Uterus (tissue), 4 donors: ENCODE results near the gene DNAJC5G. TPM values are rescaled to one million over a fixed set of nuclear protein-coding genes. Genes with fewer than 3 reads are reported as not detected.
"Not testable (repeated sequence)": the region's sequence is repeated elsewhere in the genome, so short reads cannot be mapped to it uniquely, and the experiment has no call there.

Experiments used
- DNase-seq, 2 donors: peaks; one replicate each; pipeline ENCODE4 v3.0.0-alpha.2; 2019 to 2020
- H3K27ac ChIP-seq, 2 donors: fragments of 200-600 bp; sonication (generic); 1 replicate in 1 of 2; 2 replicates in 1 of 2; pipeline ENCODE4 v1.5.1; 2016 to 2018
- H3K27me3 ChIP-seq, 2 donors: fragments of 200-600 bp; sonication (generic); one replicate each; pipeline ENCODE4 v1.5.1; 2018 to 2019; ENCODE audit warnings: control low read depth in 1 of 2
- H3K36me3 ChIP-seq, 2 donors: fragments of 200-600 bp; sonication (generic); one replicate each; pipeline ENCODE4 v1.5.1; 2019; ENCODE audit warnings: control low read depth in 1 of 2
- H3K4me1 ChIP-seq, 2 donors: fragments of 200-600 bp; sonication (generic); one replicate each; pipeline ENCODE4 v1.5.1; 2018 to 2019; ENCODE audit warnings: control low read depth in 1 of 2
- H3K4me3 ChIP-seq, 2 donors: fragments of 200-600 bp; sonication (generic); 1 replicate in 1 of 2; 2 replicates in 1 of 2; pipeline ENCODE4 v1.5.1; 2018 to 2019; ENCODE audit warnings: mild to moderate bottlenecking in 1 of 2
- H3K9me3 ChIP-seq, 2 donors: fragments of 200-600 bp; sonication (generic); one replicate each; pipeline ENCODE4 v1.5.1; 2019; ENCODE audit warnings: control low read depth in 1 of 2
- POLR2A ChIP-seq, 2 donors: fragments of 450-650 bp; IDR thresholded peaks; one replicate each; pipeline ENCODE4 v1.6.1; 2016; ENCODE audit warnings: antibody characterized with exemption in 2 of 2, mild to moderate bottlenecking in 1 of 2, moderate library complexity in 1 of 2
- intact Hi-C: fragments of 100-400 bp; cut with DNase I; formaldehyde crosslinking; loops from one replicate; pipeline ENCODE4 v1.15.1; 2023; ENCODE audit warnings: low total_unique reads
- total RNA-seq, 4 donors: library from RNA; depleted of rRNA in 3 of 4; stranded (reverse); fragments of >200 nt in 3 of 4; gene quantifications; one replicate each; pipeline versions ENCODE4 v1.1.0 to v1.2.4, GENCODE V29; 2014 to 2023
- TF ChIP-seq, protein P1 (sequence below), 4 experiments: fragments of 200-600 bp in 2 of 4; fragments of 450-650 bp in 2 of 4; sonication (generic) in 2 of 4; IDR thresholded peaks; one replicate each; pipeline ENCODE4 v1.5.1; 2016 to 2019; ENCODE audit warnings: antibody characterized with exemption in 4 of 4, mild to moderate bottlenecking in 2 of 4, moderate library complexity in 1 of 4
- donor health status: DM: yes; HTN: yes; CAD: no.

Gene DNAJC5G
- total RNA-seq, 4 donors from 2014 or later = 0.77 to 3.9 (median 1.5) TPM; not detected in 1

DNA sequence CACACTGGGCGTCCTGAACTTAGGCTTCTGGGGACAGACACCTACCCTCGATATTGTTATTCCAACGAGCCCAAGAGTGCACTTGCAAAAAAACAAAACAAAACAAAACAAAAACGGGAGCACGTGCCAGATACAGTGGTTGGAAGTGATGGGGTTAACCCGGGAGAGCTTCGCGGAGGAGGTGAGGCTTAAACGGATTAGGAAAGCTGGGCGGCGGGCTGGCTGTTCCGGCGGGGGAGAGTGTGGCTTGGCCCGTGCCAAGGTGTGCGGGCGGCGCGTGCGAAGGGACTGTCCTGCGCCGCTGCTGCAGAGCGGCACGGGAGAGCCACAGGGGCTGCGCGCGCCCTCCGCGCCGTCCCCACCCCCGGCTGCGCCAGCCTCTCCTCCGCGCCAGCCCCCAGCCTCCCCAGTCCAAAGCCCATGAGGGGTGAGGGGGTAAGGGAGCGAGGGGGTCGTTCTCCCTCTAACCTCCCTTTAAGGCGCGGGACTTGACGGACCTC, 10.9 kb upstream of the DNAJC5G start:
- H3K4me1 ChIP-seq = peaks cover 0 to 23% of the 10 kb centered on the region in 2 donors
- no peaks in the 10 kb centered on the region for H3K36me3 ChIP-seq
- H3K9me3 ChIP-seq = no peaks in the 10 kb centered on the region
- H3K27ac ChIP-seq = no peak overlapping the region
- intact Hi-C loops = no loop called here
- peak overlapping the region in 1 of 2 donors; percentile 19 for H3K4me3 ChIP-seq
- H3K27me3 ChIP-seq = peaks cover 21 to 25% of the 10 kb centered on the region in 2 donors
- TF ChIP-seq, protein P1, sequence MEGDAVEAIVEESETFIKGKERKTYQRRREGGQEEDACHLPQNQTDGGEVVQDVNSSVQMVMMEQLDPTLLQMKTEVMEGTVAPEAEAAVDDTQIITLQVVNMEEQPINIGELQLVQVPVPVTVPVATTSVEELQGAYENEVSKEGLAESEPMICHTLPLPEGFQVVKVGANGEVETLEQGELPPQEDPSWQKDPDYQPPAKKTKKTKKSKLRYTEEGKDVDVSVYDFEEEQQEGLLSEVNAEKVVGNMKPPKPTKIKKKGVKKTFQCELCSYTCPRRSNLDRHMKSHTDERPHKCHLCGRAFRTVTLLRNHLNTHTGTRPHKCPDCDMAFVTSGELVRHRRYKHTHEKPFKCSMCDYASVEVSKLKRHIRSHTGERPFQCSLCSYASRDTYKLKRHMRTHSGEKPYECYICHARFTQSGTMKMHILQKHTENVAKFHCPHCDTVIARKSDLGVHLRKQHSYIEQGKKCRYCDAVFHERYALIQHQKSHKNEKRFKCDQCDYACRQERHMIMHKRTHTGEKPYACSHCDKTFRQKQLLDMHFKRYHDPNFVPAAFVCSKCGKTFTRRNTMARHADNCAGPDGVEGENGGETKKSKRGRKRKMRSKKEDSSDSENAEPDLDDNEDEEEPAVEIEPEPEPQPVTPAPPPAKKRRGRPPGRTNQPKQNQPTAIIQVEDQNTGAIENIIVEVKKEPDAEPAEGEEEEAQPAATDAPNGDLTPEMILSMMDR (IDR thresholded peaks at IDR 0.05) = no peak
- no peak for TF ChIP-seq POLR2A (IDR thresholded peaks at IDR 0.05)
- no peak for DNase-seq

DNA sequence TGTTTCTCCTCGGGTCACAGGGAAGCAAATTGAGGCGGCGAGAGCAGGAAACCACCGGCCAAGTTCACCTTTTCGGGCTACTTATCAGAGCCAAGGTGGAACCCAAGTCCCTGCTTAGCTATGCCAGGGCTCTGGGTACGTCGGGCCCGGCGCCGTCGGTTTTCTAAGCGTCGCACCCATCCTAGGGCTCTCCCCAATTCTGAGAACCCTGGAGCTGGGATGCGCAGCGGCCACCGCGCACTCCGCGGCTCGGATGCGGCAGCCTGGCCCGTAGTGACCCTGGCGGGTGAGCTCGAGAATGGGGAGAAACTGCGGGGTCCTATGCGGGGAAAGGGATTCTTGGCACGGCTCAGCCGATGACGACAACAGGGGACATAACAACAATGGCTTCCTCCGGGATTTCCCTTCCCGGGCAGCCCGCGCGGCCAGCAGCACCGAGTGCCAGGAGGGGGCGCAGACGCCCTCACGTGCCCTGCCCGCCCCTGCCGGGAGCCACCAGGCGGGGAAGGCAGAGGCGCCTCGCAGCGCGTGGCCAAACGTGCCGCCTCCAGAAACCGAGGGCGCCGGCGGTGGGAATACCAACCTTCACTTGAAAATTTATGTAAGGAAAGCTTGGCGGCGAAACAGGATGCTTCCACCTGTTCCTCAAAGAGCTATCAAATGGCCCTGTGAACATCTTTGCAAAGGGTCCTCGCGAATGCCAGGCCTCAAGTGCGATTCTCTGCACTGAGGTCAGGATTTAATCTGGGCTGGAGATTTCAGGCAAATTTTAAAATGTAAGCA, 10.3 kb upstream of the DNAJC5G start:
- intact Hi-C loops = no loop called here
- H3K36me3 ChIP-seq = no peaks in the 10 kb centered on the region
- H3K27ac ChIP-seq = no peak overlapping the region
- peak; percentile 51 to 53 for DNase-seq
- peaks cover 21 to 25% of the 10 kb centered on the region in 2 donors for H3K27me3 ChIP-seq
- no peaks in the 10 kb centered on the region for H3K9me3 ChIP-seq
- no peak for TF ChIP-seq POLR2A (IDR thresholded peaks at IDR 0.05)
- TF ChIP-seq, protein P1 (IDR thresholded peaks at IDR 0.05) = peak; percentile 39 to 53 (median 52)
- peaks cover 0 to 23% of the 10 kb centered on the region in 2 donors for H3K4me1 ChIP-seq
- peak overlapping the region; percentile 14 to 19 for H3K4me3 ChIP-seq

DNA sequence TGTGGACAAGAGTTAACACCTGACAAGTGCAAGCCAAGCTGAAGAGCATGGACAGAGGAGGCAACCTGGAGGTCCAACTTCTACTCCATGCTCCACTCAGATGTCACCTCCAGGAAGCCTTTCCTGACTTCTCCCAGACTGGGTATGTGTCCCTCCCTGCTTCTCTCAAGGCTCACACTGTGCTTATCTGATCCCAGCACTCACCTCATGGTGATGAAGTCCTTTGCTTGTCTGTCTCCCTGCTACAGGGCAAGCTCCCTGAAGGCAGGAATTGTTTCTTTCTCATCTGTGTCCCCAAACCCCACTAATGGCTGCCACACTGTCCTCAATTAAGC, 9.7 kb upstream of the DNAJC5G start:
- DNase-seq = no peak
- no peaks in the 10 kb centered on the region for H3K9me3 ChIP-seq
- H3K4me1 ChIP-seq = peaks cover 0 to 23% of the 10 kb centered on the region in 2 donors
- H3K4me3 ChIP-seq = no peak overlapping the region
- intact Hi-C loops = no loop called here
- H3K36me3 ChIP-seq = no peaks in the 10 kb centered on the region
- TF ChIP-seq, protein P1 (IDR thresholded peaks at IDR 0.05) = no peak
- no peak for TF ChIP-seq POLR2A (IDR thresholded peaks at IDR 0.05)
- peaks cover 21 to 22% of the 10 kb centered on the region in 2 donors for H3K27me3 ChIP-seq
- no peak overlapping the region for H3K27ac ChIP-seq

DNA sequence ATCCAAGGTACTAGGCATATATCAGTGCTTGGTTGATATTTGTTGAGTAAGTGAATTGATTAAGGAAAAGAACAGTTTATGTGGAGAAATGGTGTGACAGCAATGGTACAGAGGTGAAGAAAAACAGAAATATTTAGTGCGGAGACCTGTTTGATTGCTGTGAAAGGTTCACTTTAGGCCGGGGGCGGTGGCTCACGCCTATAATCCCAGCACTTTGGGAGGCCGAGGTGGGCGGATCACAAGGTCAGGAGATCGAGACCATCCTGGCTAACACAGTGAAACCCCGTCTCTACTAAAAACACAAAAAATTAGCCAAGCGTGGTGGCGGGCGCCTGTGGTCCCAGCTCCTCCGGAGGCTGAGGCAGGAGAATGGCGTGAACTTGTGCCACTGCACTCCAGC, 6.9 kb upstream of the DNAJC5G start:
- H3K9me3 ChIP-seq, DNase-seq, H3K4me3 ChIP-seq, H3K36me3 ChIP-seq, H3K27ac ChIP-seq, H3K4me1 ChIP-seq, intact Hi-C loops, H3K27me3 ChIP-seq: not testable (repeated sequence)

DNA sequence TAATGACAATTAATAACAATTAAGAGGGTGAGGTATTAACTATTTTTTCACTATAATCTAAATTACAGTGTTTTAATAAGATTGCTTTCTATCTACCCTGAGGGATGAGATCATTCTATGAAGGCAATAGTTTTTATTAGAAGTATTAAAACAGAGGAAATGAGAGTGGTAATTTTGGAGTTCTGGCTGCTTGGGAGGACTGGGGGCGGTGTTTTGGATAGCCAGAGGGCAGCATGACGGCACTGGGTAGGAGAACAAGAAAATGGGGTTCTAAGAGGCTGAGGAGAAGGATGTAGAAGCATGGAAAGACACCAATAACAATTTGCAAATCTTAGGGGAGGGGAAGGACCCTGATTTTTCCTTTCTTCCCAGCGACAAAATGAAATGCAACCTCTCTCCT, 5.1 kb upstream of the DNAJC5G start:
- intact Hi-C loops = no loop called here
- no peaks in the 10 kb centered on the region for H3K9me3 ChIP-seq
- H3K27me3 ChIP-seq = no peaks in the 10 kb centered on the region
- H3K36me3 ChIP-seq = no peaks in the 10 kb centered on the region
- H3K27ac ChIP-seq = no peak overlapping the region
- no peak overlapping the region for H3K4me3 ChIP-seq
- no peak for DNase-seq
- TF ChIP-seq, protein P1 (IDR thresholded peaks at IDR 0.05) = no peak
- no peak for TF ChIP-seq POLR2A (IDR thresholded peaks at IDR 0.05)
- peaks cover 0 to 1% of the 10 kb centered on the region in 2 donors for H3K4me1 ChIP-seq
